ENCODE results near the gene PLEKHH2.

GRCh38 chr2:43812006-43812405 is 174.9 kb downstream of the PLEKHH2 start:
- TF ChIP-seq, protein P1, sequence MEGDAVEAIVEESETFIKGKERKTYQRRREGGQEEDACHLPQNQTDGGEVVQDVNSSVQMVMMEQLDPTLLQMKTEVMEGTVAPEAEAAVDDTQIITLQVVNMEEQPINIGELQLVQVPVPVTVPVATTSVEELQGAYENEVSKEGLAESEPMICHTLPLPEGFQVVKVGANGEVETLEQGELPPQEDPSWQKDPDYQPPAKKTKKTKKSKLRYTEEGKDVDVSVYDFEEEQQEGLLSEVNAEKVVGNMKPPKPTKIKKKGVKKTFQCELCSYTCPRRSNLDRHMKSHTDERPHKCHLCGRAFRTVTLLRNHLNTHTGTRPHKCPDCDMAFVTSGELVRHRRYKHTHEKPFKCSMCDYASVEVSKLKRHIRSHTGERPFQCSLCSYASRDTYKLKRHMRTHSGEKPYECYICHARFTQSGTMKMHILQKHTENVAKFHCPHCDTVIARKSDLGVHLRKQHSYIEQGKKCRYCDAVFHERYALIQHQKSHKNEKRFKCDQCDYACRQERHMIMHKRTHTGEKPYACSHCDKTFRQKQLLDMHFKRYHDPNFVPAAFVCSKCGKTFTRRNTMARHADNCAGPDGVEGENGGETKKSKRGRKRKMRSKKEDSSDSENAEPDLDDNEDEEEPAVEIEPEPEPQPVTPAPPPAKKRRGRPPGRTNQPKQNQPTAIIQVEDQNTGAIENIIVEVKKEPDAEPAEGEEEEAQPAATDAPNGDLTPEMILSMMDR (IDR thresholded peaks at IDR 0.05): no peak
- TF ChIP-seq POLR2A (IDR thresholded peaks at IDR 0.05): no peak
